Subcutaneous adipose tissue (tissue), 4 donors: Measurements from ENCODE around the gene CELA3B. TPM values are rescaled to one million over a fixed set of nuclear protein-coding genes. Genes with fewer than 3 reads are reported as not detected.

Experiments
- total RNA-seq, 4 donors: library from RNA; depleted of rRNA; stranded (reverse); fragments of >200 nt; gene quantifications; one replicate each; pipeline ENCODE4 v1.1.0, GENCODE V29; 2016
- TF ChIP-seq, protein P1 (sequence below): fragments of 450-650 bp; IDR thresholded peaks from one replicate; pipeline ENCODE4 v1.5.1; 2016; ENCODE audit warnings: low read depth, mild to moderate bottlenecking, control low read depth, antibody characterized with exemption, moderate library complexity

Gene CELA3B
- total RNA-seq, 4 donors from 2014 or later: not detected

GRCh38 chr1:21933397-21934248 lies 43.2 kb upstream of the CELA3B start:
- TF ChIP-seq, protein P1, sequence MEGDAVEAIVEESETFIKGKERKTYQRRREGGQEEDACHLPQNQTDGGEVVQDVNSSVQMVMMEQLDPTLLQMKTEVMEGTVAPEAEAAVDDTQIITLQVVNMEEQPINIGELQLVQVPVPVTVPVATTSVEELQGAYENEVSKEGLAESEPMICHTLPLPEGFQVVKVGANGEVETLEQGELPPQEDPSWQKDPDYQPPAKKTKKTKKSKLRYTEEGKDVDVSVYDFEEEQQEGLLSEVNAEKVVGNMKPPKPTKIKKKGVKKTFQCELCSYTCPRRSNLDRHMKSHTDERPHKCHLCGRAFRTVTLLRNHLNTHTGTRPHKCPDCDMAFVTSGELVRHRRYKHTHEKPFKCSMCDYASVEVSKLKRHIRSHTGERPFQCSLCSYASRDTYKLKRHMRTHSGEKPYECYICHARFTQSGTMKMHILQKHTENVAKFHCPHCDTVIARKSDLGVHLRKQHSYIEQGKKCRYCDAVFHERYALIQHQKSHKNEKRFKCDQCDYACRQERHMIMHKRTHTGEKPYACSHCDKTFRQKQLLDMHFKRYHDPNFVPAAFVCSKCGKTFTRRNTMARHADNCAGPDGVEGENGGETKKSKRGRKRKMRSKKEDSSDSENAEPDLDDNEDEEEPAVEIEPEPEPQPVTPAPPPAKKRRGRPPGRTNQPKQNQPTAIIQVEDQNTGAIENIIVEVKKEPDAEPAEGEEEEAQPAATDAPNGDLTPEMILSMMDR: no peak

DNA sequence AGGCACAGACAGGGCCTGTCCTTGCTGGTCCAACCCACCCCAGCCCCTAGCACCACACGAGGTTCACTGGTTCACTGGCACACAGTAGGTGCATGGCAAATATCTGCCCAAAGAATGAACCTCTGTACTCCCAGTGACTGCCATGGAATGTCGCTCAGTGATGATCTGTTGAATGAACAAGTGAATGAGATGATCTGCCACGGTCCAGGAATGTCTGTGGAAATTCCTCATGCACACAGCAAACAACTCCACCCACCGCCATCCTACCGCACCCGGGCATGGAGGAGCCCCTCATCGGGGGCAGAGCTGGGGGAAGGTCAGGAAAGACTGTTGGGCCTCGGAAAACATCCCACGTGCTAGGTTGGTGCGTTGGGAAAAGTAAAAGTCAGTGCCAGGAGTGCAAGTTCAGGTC lies 41.4 kb upstream of the CELA3B start:
- TF ChIP-seq, protein P1: no peak

DNA sequence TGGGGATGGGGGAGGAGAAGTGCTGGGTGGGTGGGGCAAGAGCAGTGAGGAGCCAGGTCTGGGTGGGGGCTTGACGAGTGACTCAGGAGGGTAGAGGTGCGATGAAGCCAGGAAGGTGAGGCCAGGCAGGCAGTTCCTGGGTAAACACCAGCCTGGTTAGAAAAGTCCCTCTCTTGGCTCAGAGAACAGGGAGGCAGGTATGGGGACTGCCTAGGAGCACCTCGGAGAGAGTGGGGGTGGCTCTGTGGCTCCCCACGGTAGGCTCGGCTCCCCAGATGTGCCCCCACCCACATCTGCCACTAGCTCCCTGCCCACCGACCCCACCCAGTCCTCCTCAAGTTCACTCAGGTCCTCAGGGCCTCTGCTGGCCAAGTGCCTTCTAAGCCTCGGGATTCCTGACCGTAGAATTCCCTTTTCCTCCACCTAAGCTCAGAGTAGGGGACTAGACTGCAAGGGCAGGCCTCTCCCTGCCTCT lies 40.9 kb upstream of the CELA3B start:
- TF ChIP-seq, protein P1: no peak

GRCh38 chr1:21936366-21937031 lies 40.3 kb upstream of the CELA3B start:
- TF ChIP-seq, protein P1: no peak

DNA sequence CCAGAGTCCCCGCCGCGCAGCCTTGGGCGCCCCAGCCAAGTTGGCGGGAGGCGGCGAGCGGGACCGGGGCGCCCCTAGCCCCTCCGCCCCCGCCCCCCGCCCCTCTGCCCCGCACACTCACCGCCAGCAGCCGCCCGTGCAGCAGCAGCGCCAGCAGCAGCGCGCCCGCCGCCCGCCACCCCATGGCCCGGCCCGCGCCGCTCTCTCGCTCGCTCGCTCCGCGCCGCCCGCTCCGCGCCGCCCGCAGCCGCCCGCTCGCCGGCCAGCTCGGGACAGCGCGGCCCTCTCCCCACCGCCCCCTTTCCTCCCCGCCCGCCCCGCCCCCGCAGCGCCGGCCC lies 39.8 kb upstream of the CELA3B start, which contains the start of gene HSPG2:
TSS of gene HSPG2 (minus strand) at position 277 of the 338 bp plus-strand sequence. CDS start at position 184, 93 bp downstream.
- TF ChIP-seq, protein P1: no peak

- TF ChIP-seq, protein P1: no peak
Measured at GRCh38 chr1:21937372-21938121, 39.3 kb upstream of the CELA3B start.
